CD4-positive, alpha-beta T cell treated with Interleukin-17A for 1 hour (primary cell): ENCODE measurements around the gene MYH14.
"Not testable (repeated sequence)": the region's sequence is repeated elsewhere in the genome, so short reads cannot be mapped to it uniquely, and the experiment has no call there.

ENCODE experiments used
- DNase-seq: peaks from one replicate; pipeline ENCODE4 v3.0.0-alpha.2; 2020

The MYH14 gene

GRCh38 chr19:50196322-50196932, 7.0 kb upstream of the MYH14 start:
- DNase-seq, result no peak

DNA sequence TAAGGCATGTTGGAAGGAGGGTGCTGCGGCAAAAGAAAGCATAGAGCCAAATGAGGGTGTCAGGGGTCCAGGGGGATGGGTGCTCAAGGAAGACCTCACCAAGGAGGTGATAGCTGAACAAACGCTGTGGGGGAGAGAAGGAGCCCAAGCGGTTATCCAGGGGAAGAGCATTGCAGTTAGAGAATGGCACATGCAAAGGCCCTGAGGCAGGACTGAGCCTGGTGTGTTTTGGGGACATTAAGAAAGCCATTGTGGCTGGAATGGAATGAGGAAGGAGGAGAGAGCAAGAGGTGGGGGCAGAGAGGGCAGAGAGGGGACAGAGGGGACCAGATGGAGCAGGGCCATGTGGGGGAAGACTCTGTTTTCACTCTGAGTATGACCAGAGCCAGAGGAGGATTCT, 6.1 kb upstream of the MYH14 start:
- DNase-seq, result no peak

DNA sequence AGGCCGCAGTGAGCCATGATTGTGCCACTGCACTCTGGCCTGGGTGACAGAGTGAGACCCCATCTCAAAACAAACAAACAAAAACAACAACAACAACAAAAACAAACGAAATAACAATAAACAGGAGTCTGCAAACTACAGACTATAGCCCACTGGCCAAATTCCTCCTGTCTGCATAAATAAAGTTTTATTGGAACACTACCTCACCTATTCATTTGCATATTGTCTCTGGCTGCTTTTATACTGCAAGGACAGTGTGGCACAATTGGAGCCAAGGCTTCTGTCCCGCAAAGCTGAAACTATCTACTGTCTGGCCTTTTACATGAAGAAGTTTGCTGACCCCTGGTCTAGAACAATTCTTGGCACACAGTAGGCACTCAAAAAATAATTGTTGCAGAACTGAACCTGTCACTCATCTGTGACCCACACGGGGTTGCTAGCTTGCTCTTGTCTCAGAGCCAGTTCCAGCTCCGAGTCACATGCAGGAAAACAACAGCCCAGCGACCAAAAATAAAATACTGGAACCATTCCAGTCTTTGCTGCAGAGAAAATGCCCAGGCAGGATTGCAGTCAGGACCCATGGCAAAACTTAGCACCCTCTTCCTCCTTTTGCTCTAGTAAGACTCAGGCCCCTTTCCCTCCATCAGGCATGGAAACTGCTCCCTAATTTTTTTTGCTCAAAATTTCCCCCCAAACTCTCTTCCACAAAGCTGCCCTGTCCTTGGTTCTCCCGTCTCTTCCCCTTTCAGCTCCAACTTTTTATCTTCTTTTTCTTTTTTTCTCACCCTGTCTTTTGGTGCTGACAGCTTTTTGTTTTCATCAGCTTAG, 4.8 kb upstream of the MYH14 start:
- no peak for DNase-seq

- no peak for DNase-seq
These were observed 4.2 kb upstream of the MYH14 start for GRCh38 chr19:50199259-50199555.

DNA sequence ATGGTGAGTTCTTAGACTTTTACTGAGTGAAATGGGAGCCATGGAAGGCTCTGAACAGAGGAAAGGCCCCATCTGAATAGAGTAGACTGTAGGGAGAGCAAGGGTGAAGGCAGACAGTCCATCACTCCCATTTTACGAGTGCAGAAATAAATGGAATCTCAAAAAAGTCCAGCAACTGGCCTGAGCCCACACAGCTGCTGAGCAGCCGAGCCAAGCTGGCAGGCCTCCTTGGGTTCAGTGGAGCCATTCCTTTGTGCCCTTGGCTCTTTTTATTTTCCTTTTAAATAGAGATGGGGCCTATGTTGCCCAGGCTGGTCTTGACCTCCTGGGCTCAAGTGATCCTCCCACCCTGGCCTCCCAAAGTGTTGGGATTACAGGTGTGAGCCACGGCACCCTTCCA, 1.0 kb upstream of the MYH14 start:
- no peak for DNase-seq

DNA sequence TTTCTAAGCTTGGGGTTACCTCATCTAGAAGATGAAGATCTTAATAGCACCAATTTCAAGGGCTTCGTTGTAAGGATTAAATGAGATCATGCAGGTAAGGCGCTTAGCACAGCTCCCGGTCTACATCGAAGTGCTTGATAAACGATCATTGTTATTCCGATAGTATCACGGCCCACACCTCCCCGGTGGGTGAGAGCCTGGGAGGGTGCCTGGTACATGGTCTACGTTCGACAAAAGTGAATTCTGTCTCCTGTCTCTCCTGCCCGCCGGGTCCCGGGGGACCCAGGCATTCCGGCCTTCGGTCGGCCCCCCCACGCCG, 501 bp upstream of the MYH14 start:
- no peak for DNase-seq

DNA sequence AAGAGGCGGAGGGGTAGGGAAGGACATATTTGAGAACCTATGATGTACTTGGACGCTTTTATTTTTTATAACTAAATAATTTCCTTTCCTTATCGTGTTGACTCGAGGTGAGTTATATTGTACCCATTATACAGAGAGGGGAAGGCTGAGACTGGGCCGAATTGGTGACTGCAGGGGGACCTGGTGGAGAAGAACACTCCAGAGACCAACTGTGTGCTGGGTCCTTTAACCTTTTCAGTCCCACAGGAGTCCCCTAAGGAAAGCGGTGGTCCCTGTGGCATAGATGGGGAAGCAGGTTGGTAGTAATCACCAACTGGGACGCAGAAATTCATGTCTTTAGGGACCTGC, 633 bp downstream of the MYH14 start:
- DNase-seq, result no peak

DNA sequence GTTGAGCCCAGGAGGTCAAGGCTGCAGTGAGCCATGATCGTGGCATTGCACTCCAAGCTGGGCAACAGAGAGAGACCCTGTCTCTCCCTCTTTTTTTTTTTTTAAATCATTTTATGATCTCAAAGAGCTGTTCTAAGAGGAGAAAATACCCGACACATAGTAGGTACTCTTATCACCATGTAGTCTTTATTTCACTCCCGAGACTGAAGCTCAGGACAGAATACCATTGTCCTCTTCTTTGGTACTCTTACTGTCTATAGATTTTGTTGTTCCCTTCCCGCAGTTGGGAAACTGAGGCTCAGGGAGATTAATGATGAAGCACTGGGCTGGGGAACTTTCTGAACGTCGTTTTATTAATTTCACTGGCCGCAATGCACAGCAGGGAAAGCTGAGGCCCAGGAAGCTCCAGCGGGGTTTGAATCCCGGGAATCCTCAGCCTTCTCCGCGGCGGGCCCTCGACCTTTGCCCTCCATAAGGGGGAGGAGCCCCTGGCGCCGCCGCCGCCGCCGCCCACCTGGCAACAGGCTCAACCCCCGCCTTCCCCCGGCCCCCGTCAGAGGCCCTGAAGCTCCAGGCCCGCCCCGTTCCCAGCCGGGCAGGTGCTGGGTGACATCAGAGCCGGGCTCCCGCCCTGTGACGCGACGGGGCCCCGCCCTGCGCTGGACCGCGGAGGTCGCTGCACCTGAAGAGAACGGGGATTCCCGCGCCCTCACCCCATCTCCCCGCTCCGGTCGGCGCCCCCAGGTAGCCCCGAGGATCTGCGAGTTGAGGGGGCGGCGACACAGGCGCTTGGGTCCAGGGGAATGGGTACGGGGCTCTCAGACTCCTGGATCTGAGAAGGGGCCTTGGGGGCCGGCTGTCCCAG, 1.6 kb downstream of the MYH14 start:
- DNase-seq, result no peak

DNA sequence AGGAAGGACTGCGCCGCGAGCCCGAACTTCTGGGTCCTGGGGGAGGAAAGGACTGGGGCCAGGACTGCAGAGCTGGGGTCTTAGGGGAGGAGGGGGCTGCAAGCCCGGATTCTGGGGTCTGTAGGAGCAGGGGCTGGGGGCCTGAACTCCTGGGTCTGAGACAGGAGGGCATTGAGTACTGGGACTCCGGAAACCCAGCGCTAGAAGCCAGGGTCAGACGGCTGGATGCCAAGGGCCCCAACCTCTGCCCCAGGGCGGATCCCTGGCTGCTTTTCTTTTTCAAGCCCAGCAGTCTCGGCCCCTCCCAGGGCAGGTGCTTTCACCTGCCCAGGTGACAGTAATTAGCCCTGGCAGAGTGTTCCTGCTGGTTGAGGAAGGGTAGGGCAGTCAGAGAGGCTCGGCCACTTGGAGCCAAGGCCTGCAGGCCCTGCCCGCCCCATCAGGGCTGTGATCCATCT, 2.3 kb downstream of the MYH14 start:
- no peak for DNase-seq

- DNase-seq, result no peak
These were observed 2.8 kb downstream of the MYH14 start for GRCh38 chr19:50206191-50206590.

DNA sequence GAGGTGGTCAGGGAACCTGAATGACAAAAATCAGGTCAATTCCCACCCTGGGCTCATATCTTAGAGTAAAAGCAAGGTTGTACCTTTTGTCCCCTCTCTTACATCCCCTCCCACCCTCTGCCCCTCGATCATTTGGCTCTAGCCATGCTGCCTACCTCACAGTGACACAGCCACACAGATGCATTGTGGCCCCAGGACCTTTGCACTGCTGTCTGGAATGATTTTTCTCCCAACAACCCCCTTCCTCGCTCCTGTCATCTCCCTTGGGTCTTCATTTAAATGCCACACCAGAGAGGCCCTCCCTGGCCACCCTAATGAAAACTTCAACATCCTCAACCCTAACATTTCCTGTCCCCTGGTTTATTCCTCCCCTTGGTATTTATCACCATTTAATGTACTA, 4.3 kb downstream of the MYH14 start:
- DNase-seq, result no peak

DNA sequence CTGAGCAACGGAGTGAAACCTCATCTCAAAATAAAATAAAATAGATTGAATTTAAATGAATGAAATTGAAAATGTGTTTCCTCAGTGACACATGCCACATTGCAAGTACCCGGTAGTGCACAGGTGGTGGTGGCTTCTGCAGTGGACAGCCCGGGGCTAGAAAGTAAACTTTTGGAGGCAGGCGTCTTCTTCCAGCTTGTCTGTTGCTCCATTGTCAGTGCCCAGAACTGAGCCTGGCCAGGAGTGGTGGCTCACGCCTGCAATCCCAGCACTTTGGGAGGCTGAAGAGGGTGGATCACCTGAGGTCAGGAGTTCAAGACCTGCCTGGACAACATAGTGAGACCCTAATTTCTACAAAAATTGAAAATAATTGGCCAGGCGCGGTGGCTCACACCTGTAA, 5.7 kb downstream of the MYH14 start:
- DNase-seq, result no peak

GRCh38 chr19:50210425-50210824, 7.0 kb downstream of the MYH14 start:
- DNase-seq, result no peak

DNA sequence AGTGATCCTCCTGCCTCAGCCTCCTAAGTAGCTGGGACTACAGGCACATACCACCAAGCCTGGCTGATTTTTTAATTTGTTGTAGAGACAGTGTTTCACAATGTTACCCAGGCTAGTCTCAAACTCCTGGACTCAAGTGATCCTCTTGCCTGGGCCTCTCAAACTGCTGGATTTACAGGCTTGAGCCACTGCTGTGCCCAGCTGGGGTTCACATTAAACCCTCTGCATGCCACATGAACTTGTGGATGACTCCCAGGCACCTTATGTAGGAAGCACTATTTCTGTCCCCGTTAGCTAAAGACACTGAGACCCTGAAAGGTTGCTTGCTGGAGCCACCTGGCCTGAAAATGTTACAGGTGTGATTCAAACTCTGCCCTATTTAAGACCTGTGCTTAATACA, 10.5 kb downstream of the MYH14 start:
- DNase-seq, result no peak

GRCh38 chr19:50214699-50215543, 11.5 kb downstream of the MYH14 start:
- DNase-seq, result no peak

DNA sequence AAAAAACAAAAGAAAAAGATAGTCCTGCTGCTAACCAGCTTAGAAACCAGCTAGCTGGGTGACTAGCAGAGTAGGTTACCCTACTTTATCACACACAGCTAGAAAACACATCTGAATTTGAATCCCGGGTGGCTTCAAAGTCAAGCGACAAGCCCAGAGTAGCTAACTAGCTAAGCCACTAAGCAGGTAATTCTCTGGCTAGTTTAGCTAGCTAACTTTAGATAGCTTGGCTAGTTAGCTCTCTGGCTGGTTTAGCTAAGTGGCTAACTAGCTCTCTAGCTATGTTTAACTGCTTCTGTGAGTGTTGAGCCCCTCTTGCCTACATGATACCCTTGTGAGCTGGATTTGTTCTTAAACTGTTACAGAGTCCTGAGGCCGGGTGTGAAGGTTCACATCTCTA, 12.4 kb downstream of the MYH14 start:
- no peak for DNase-seq

DNA sequence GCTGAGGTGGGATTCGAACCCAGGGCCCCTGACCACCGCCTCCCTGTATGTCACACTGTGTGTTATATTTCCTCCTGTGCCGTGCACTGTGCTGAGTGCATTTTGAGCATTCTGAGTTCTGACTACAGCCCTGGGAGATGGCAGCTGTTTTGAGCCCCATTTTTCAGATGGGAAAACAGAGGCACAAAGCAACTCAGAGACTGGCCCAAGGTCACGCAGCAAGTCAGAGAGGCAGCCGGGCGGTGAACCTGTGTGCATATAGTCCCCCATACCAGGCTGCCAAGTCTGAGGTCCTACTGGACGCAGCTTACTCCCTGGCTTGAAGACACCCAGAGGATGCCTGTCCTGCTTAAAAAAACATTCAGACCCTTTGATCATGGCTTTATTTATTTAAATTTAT, 17.7 kb downstream of the MYH14 start:
- no peak for DNase-seq

- no peak for DNase-seq
These were observed 19.4 kb downstream of the MYH14 start for GRCh38 chr19:50222691-50223438.

- DNase-seq, result no peak
These were observed 20.0 kb downstream of the MYH14 start for GRCh38 chr19:50223439-50223716.

GRCh38 chr19:50224986-50225747, 21.7 kb downstream of the MYH14 start:
- DNase-seq, result no peak

- no peak for DNase-seq
These were observed 23.1 kb downstream of the MYH14 start for GRCh38 chr19:50226536-50226935.

- DNase-seq, result not testable (repeated sequence)
These were observed 24.7 kb downstream of the MYH14 start for GRCh38 chr19:50228153-50228552.
